IMR-90 (cell line): Measurements from ENCODE around the gene HS3ST1. TPM values are rescaled to one million over a fixed set of nuclear protein-coding genes. Genes with fewer than 3 reads are reported as not detected.

Source experiments
- ATAC-seq: fragments of 200-7000 bp; cut with Tn5 transposase; 2 replicates; pipeline ENCODE4 v1.9.1; 2020; ENCODE audit warnings: low read depth, mild to moderate bottlenecking, moderate library complexity
- BruUV-seq: library from RNA; stranded (reverse); fragments of 400-500 nt; replicated peaks from 2 replicates; lab custom pipeline; 2021; lab: Mats Ljungman, UMichigan
- CTCF ChIA-PET: fragments of 300-600 bp; formaldehyde crosslinking; extraction: SDS; loops from one replicate; lab custom pipeline; 2021; ENCODE audit warnings: antibody characterized with exemption; lab: Yijun Ruan, JAX
- POLR2A ChIA-PET: fragments of 300-600 bp; sonication (Branson Sonifier 250); formaldehyde crosslinking; loops from one replicate; lab custom pipeline; 2022; ENCODE audit warnings: antibody characterized with exemption; ENCODE audit not compliant: unreplicated experiment; lab: Charles Lee
- DNase-seq: peaks from one replicate; pipeline ENCODE4 v3.0.0; 2013
- H2AFZ ChIP-seq: replicated peaks from 2 replicates; pipeline ENCODE3; 2013; ENCODE audit warnings: low read length, mild to moderate bottlenecking; ENCODE audit not compliant: poor library complexity
- H2AK5ac ChIP-seq: 2 replicates; pipeline ENCODE4 v1.6.1; 2013; ENCODE audit warnings: low read depth, low read length, inconsistent platforms
- H2AK9ac ChIP-seq: replicated peaks from 2 replicates; pipeline ENCODE3; 2013; ENCODE audit warnings: mild to moderate bottlenecking, low read depth, low read length, moderate library complexity; ENCODE audit not compliant: poor library complexity
- H2BK120ac ChIP-seq: 2 replicates; pipeline ENCODE4 v1.6.1; 2013; ENCODE audit warnings: low read depth, low read length, inconsistent platforms
- H2BK15ac ChIP-seq: 3 replicates; pipeline ENCODE4 v1.6.1; 2013; ENCODE audit warnings: low read depth, low read length, inconsistent platforms
- H2BK20ac ChIP-seq: 2 replicates; pipeline ENCODE4 v1.6.1; 2013; ENCODE audit warnings: low read depth, mild to moderate bottlenecking, inconsistent platforms, low read length, moderate library complexity
- H2BK5ac ChIP-seq: 2 replicates; pipeline ENCODE4 v1.6.1; 2013; ENCODE audit warnings: mild to moderate bottlenecking, low read depth, low read length, inconsistent platforms; ENCODE audit not compliant: poor library complexity, severe bottlenecking
- H3K14ac ChIP-seq: replicated peaks from 2 replicates; pipeline ENCODE4 v1.6.1; 2013; ENCODE audit warnings: low read depth, low read length, inconsistent platforms
- H3K18ac ChIP-seq: 2 replicates; pipeline ENCODE4 v1.6.1; 2013; ENCODE audit warnings: low read depth, low read length, control low read depth
- H3K23ac ChIP-seq: 2 replicates; pipeline ENCODE4 v1.6.1; 2013; ENCODE audit warnings: low read depth, low read length, inconsistent platforms
- H3K27ac ChIP-seq: 2 replicates; pipeline ENCODE4 v1.5.1; 2013; ENCODE audit warnings: mild to moderate bottlenecking, control low read depth, low read length; ENCODE audit not compliant: insufficient read depth
- H3K27me3 ChIP-seq: 2 replicates; pipeline ENCODE4 v1.6.1; 2013; ENCODE audit warnings: low read length; ENCODE audit not compliant: control insufficient read depth, insufficient read depth
- H3K36me3 ChIP-seq: 2 replicates; pipeline ENCODE4 v1.6.1; 2013; ENCODE audit warnings: low read length, mixed read lengths; ENCODE audit not compliant: control insufficient read depth, insufficient read depth
- H3K4ac ChIP-seq: 2 replicates; pipeline ENCODE4 v1.6.1; 2013; ENCODE audit warnings: low read depth, low read length, inconsistent platforms
- H3K4me1 ChIP-seq: 2 replicates; pipeline ENCODE4 v1.6.1; 2013; ENCODE audit warnings: low read length, mixed read lengths; ENCODE audit not compliant: control insufficient read depth, insufficient read depth
- H3K4me2 ChIP-seq: 2 replicates; pipeline ENCODE4 v1.6.1; 2013; ENCODE audit warnings: low read depth, mild to moderate bottlenecking, control low read depth, low read length, moderate library complexity
- H3K4me3 ChIP-seq: 2 replicates; pipeline ENCODE4 v1.5.1; 2013; ENCODE audit warnings: low read depth, mild to moderate bottlenecking, control low read depth, low read length, moderate library complexity; ENCODE audit not compliant: insufficient read depth
- H3K56ac ChIP-seq: 2 replicates; pipeline ENCODE4 v1.6.1; 2013; ENCODE audit warnings: low read length, inconsistent platforms; ENCODE audit not compliant: insufficient read depth; ENCODE audit errors: extremely low read depth
- H3K79me1 ChIP-seq, 2 experiments: 2 replicates each; pipeline ENCODE4 v1.6.1; 2013; ENCODE audit warnings: low read length in 2 of 2, inconsistent platforms in 1 of 2, low read depth in 1 of 2
- H3K9ac ChIP-seq: 2 replicates; pipeline ENCODE4 v1.6.1; 2013; ENCODE audit warnings: low read depth, low read length, control low read depth
- H3K9me1 ChIP-seq: 2 replicates; pipeline ENCODE4 v1.6.1; 2013; ENCODE audit warnings: low read length, inconsistent platforms; ENCODE audit not compliant: insufficient read depth
- H3K9me3 ChIP-seq: 2 replicates; pipeline ENCODE4 v1.6.1; 2013; ENCODE audit warnings: low read length; ENCODE audit not compliant: control insufficient read depth, insufficient read depth
- H4K20me1 ChIP-seq: 2 replicates; pipeline ENCODE4 v1.6.1; 2013; ENCODE audit warnings: low read length, inconsistent platforms; ENCODE audit not compliant: insufficient read depth
- H4K5ac ChIP-seq: 2 replicates; pipeline ENCODE4 v1.6.1; 2013; ENCODE audit warnings: mild to moderate bottlenecking, low read depth, low read length, control low read depth
- H4K8ac ChIP-seq, 2 experiments: 2 replicates each; pipeline ENCODE4 v1.6.1; 2013; ENCODE audit warnings: low read depth in 2 of 2, low read length in 2 of 2, control low read depth in 1 of 2, inconsistent platforms in 1 of 2
- H4K91ac ChIP-seq: 2 replicates; pipeline ENCODE4 v1.6.1; 2013; ENCODE audit warnings: low read depth, low read length, inconsistent platforms; ENCODE audit not compliant: insufficient read depth
- BHLHE40 ChIP-seq: fragments of 150-350 bp; IDR thresholded peaks from 2 replicates; pipeline ENCODE4 v1.6.1; 2016; ENCODE audit warnings: mild to moderate bottlenecking, low read depth, low read length
- CHD1 ChIP-seq: IDR thresholded peaks from 2 replicates; pipeline ENCODE4 v1.6.1; 2012; ENCODE audit warnings: low read depth, low read length, improper control_type of control experiment
- CTCF ChIP-seq: conservative IDR thresholded peaks from 2 replicates; pipeline ENCODE4 v1.5.1; 2012; ENCODE audit warnings: mild to moderate bottlenecking, low read depth, low read length, improper control_type of control experiment
- ELK1 ChIP-seq: fragments of 150-350 bp; IDR thresholded peaks from 2 replicates; pipeline ENCODE4 v1.6.1; 2016; ENCODE audit warnings: low read depth, mild to moderate bottlenecking, low read length, moderate library complexity, borderline replicate concordance
- FOS ChIP-seq: fragments of 150-350 bp; IDR thresholded peaks from 2 replicates; pipeline ENCODE4 v1.6.1; 2016; ENCODE audit warnings: low read depth, low read length
- MAFK ChIP-seq: IDR thresholded peaks from 2 replicates; pipeline ENCODE4 v1.6.1; 2012; ENCODE audit warnings: low read depth, low read length, improper control_type of control experiment
- MAZ ChIP-seq: IDR thresholded peaks from 2 replicates; pipeline ENCODE4 v1.6.1; 2012; ENCODE audit warnings: low read depth, mild to moderate bottlenecking, low read length, improper control_type of control experiment, moderate library complexity, borderline replicate concordance
- NFE2L2 ChIP-seq: fragments of 150-350 bp; IDR thresholded peaks from 2 replicates; pipeline ENCODE4 v1.6.1; 2016; ENCODE audit warnings: low read depth, mild to moderate bottlenecking, low read length
- POLR2A ChIP-seq: IDR thresholded peaks from 2 replicates; pipeline ENCODE4 v1.6.1; 2012; ENCODE audit warnings: mild to moderate bottlenecking, low read depth, low read length
- RAD21 ChIP-seq: IDR thresholded peaks from 2 replicates; pipeline ENCODE4 v1.6.1; 2012; ENCODE audit warnings: low read length, improper control_type of control experiment
- RCOR1 ChIP-seq: IDR thresholded peaks from 2 replicates; pipeline ENCODE4 v1.6.1; 2012; ENCODE audit warnings: mild to moderate bottlenecking, low read length, improper control_type of control experiment; ENCODE audit not compliant: insufficient replicate concordance
- SMC3 ChIP-seq: fragments of 150-350 bp; IDR thresholded peaks from 2 replicates; pipeline ENCODE4 v1.6.1; 2016; ENCODE audit warnings: low read depth, mild to moderate bottlenecking, antibody characterized with exemption, low read length, moderate library complexity
- USF2 ChIP-seq: fragments of 150-350 bp; IDR thresholded peaks from 2 replicates; pipeline ENCODE4 v1.6.1; 2017; ENCODE audit warnings: mild to moderate bottlenecking, antibody characterized with exemption, low read length, low read depth
- WGBS, 2 experiments: methylation state at CpG; one replicate each; pipeline versions ENCODE4 v1.1.5 to v1.1.7; 2013; ENCODE audit warnings: missing lambda C conversion rate in 2 of 2; ENCODE audit not compliant: insufficient read length in 1 of 2; ENCODE audit errors: extremely low coverage in 2 of 2; 5-methylcytosine and 5-hydroxymethylcytosine counted together
- dilution Hi-C: fragments of 300-500 bp; cut with HindIII; formaldehyde crosslinking; loops from one replicate; pipeline ENCODE4 v1.14.3; 2018; ENCODE audit warnings: low sequenced_read_pairs; ENCODE audit not compliant: unreplicated experiment
- in situ Hi-C: fragments of 300-500 bp; cut with MboI; formaldehyde crosslinking; loops from 3 replicates; pipeline ENCODE4 v1.14.3; 2019; ENCODE audit warnings: low sequenced_read_pairs, inconsistent platforms, mixed read lengths
- intact Hi-C: fragments of 100-400 bp; cut with micrococcal nuclease; formaldehyde crosslinking; loops from 2 replicates; pipeline ENCODE4 v1.10.0; 2022
- polyA plus RNA-seq, 3 experiments: library from polyadenylated mRNA; depleted of rRNA; stranded (reverse); fragments of >200 nt; gene quantifications; 2 replicates each; pipeline ENCODE4 v1.2.3, GENCODE V29; 2012; ENCODE audit warnings: low replicate concordance in 1 of 3
- total RNA-seq: library from RNA; depleted of rRNA; stranded (reverse); fragments of >200 nt; gene quantifications from 2 replicates; pipeline ENCODE4 v1.2.3, GENCODE V29; 2012

HS3ST1 gene
- total and polyA plus RNA-seq, 2 of the 4 experiments (the other 2 are of a cell fraction) = 0.09 TPM; not detected in 1

- no peak overlapping the region for H2AFZ ChIP-seq
- H2BK20ac ChIP-seq = no peak overlapping the region
- BruUV-seq = no TSS peak
- dilution Hi-C loops = no loop called here
- ATAC-seq (no peak), DNase-seq (no peak)
- H2AK9ac ChIP-seq = no peak overlapping the region
- H3K4me1 ChIP-seq = no peaks in the 10 kb centered on the region
- no peak overlapping the region for H3K23ac ChIP-seq
- no peak overlapping the region for H4K5ac ChIP-seq
- H3K36me3 ChIP-seq = no peaks in the 10 kb centered on the region
- no peak overlapping the region for H2BK15ac ChIP-seq
- no peak overlapping the region for H3K14ac ChIP-seq
- no peak overlapping the region for H3K4me3 ChIP-seq
- no peak overlapping the region for H4K8ac ChIP-seq
- no peaks in the 10 kb centered on the region for H3K9me3 ChIP-seq
- in situ Hi-C loops = no loop called here
- H3K79me1 ChIP-seq = no peaks in the 10 kb centered on the region
- no peaks in the 10 kb centered on the region for H3K9me1 ChIP-seq
- no CpG with 5 or more reads among the region's 2 CpGs for WGBS, 2 experiments
- H3K27ac ChIP-seq = no peak overlapping the region
- no peak overlapping the region for H3K4me2 ChIP-seq
- no peak overlapping the region for H3K9ac ChIP-seq
- no peak overlapping the region for H4K91ac ChIP-seq
- no peak overlapping the region for H2BK5ac ChIP-seq
- peaks cover 2% of the 10 kb centered on the region; the same call in 1 of the 2 replicates for H3K27me3 ChIP-seq
- ChIA-PET CTCF (no interaction called here), POLR2A (no interaction called here)
- H2AK5ac ChIP-seq = no peak overlapping the region
- intact Hi-C loops = no loop called here
- TF ChIP-seq USF2 (no peak), BHLHE40 (no peak), CHD1 (no peak), MAFK (no peak), SMC3 (no peak), FOS (no peak), NFE2L2 (no peak), CTCF (no peak), RCOR1 (no peak), RAD21 (no peak), MAZ (no peak), POLR2A (no peak), ELK1 (no peak)
- H3K4ac ChIP-seq = no peak overlapping the region
- no peak overlapping the region for H3K18ac ChIP-seq
- H2BK120ac ChIP-seq = no peak overlapping the region
- H3K56ac ChIP-seq = no peak overlapping the region
- H4K20me1 ChIP-seq = no peaks in the 10 kb centered on the region
Measured at GRCh38 chr4:11467931-11468330, 39.2 kb upstream of the HS3ST1 start.
